GM21515 (cell line): ENCODE results near the gene SDC3.

ENCODE experiments used
- ATAC-seq: cut with Tn5 transposase; IDR thresholded peaks from one replicate; pipeline ENCODE4 v1.9.1; 2021; ENCODE audit not compliant: unreplicated experiment

SDC3 gene

GRCh38 chr1:30823969-30824735 lies 84.4 kb downstream of the SDC3 start:
- peak; percentile 96 for ATAC-seq

GRCh38 chr1:30823627-30823968 lies 85.0 kb downstream of the SDC3 start:
- ATAC-seq, result no peak

- ATAC-seq, result no peak
Observed at GRCh38 chr1:30822966-30823581, 85.5 kb downstream of the SDC3 start.

GRCh38 chr1:30822006-30822405 lies 86.6 kb downstream of the SDC3 start:
- ATAC-seq, result no peak

- ATAC-seq, result no peak
Observed at GRCh38 chr1:30820299-30820698, 88.3 kb downstream of the SDC3 start.
